BJ (cell line): ENCODE data around the gene DAB1. TPM values are rescaled to one million over a fixed set of nuclear protein-coding genes. Genes with fewer than 3 reads are reported as not detected.

Experiments used
- CTCF ChIA-PET: fragments of 350-600 bp; formaldehyde crosslinking; extraction: SDS; loops from one replicate; lab custom pipeline; 2021; ENCODE audit warnings: antibody characterized with exemption, inconsistent platforms; lab: Yijun Ruan, JAX
- POLR2A ChIA-PET: fragments of 300-600 bp; sonication (Branson Sonifier 250); formaldehyde crosslinking; extraction: SDS; loops from one replicate; lab custom pipeline; 2021; ENCODE audit warnings: antibody characterized with exemption; lab: Charles Lee
- DNase-seq: peaks from one replicate; pipeline ENCODE4 v3.0.0-alpha.2; 2011; ENCODE audit warnings: low read depth
- H3K27me3 ChIP-seq: 2 replicates; pipeline ENCODE4 v1.6.0; 2011; ENCODE audit warnings: low read length; ENCODE audit not compliant: control insufficient read depth, insufficient read depth
- H3K36me3 ChIP-seq: 2 replicates; pipeline ENCODE4 v1.5.1; 2011; ENCODE audit warnings: low read length; ENCODE audit not compliant: control insufficient read depth, insufficient read depth
- H3K4me3 ChIP-seq: 2 replicates; pipeline ENCODE4 v1.5.1; 2011; ENCODE audit warnings: low read depth, mild to moderate bottlenecking, control low read depth, low read length
- polyA plus RNA-seq: library from polyadenylated mRNA; depleted of rRNA; stranded (reverse); fragments of >200 nt; gene quantifications from 2 replicates; pipeline ENCODE4 v1.2.3, GENCODE V29; 2011
- TF ChIP-seq, protein P1 (sequence below): IDR thresholded peaks from 2 replicates; pipeline ENCODE4 v1.5.1; 2011; ENCODE audit warnings: low read depth, mild to moderate bottlenecking, control low read depth, inconsistent platforms, low read length, moderate library complexity; ENCODE audit not compliant: insufficient read depth

The DAB1 gene
- polyA plus RNA-seq, 1 experiment = 0.91 TPM

GRCh38 chr1:56965191-56965590 is 458.7 kb downstream of the DAB1 start:
- TF ChIP-seq, protein P1, sequence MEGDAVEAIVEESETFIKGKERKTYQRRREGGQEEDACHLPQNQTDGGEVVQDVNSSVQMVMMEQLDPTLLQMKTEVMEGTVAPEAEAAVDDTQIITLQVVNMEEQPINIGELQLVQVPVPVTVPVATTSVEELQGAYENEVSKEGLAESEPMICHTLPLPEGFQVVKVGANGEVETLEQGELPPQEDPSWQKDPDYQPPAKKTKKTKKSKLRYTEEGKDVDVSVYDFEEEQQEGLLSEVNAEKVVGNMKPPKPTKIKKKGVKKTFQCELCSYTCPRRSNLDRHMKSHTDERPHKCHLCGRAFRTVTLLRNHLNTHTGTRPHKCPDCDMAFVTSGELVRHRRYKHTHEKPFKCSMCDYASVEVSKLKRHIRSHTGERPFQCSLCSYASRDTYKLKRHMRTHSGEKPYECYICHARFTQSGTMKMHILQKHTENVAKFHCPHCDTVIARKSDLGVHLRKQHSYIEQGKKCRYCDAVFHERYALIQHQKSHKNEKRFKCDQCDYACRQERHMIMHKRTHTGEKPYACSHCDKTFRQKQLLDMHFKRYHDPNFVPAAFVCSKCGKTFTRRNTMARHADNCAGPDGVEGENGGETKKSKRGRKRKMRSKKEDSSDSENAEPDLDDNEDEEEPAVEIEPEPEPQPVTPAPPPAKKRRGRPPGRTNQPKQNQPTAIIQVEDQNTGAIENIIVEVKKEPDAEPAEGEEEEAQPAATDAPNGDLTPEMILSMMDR = no peak
- Histone ChIP-seq H3K36me3 (no peaks in the 10 kb centered on the region), H3K4me3 (no peak overlapping the region), H3K27me3 (no peaks in the 10 kb centered on the region)
- POLR2A ChIA-PET = no interaction called here
- CTCF ChIA-PET = interaction anchor here (1.6 kb wide), 1 partner anchor 134 kb away, joined by 6 read pairs; no protein-coding TSS in a partner anchor
- DNase-seq = no peak

- no peak for DNase-seq
- Histone ChIP-seq H3K4me3 (no peak overlapping the region), H3K27me3 (no peaks in the 10 kb centered on the region), H3K36me3 (no peaks in the 10 kb centered on the region)
- POLR2A ChIA-PET = no interaction called here
- TF ChIP-seq, protein P1 = no peak
- CTCF ChIA-PET = no interaction called here
Measured at GRCh38 chr1:56964349-56965017, 459.4 kb downstream of the DAB1 start.

GRCh38 chr1:56963667-56964066 is 460.2 kb downstream of the DAB1 start:
- Histone ChIP-seq H3K27me3 (no peaks in the 10 kb centered on the region), H3K36me3 (no peaks in the 10 kb centered on the region), H3K4me3 (no peak overlapping the region)
- no peak for DNase-seq
- TF ChIP-seq, protein P1 = no peak
- ChIA-PET POLR2A (no interaction called here), CTCF (no interaction called here)

- CTCF ChIA-PET = no interaction called here
- TF ChIP-seq, protein P1 = no peak
Measured at GRCh38 chr1:56961426-56961825, 462.4 kb downstream of the DAB1 start.

DNA sequence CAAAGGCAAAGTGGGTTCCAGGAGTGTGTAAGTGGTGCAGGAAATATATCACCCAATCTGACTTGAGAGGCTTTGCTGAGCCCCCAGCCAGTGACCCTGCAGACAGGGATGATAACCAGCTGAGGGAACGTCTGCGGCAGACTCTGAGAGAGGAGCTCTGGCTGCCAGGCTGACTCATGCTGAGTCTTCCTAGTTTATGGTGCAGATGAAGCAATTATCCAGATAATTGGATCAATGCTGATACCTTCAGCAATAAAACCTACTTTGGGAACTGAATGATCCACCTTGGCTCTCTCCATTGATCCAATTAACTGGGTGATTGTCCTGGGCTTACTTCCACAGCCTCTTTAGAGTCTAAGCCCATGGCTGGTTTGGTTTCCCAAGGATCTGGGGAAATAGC is 465.3 kb downstream of the DAB1 start:
- POLR2A ChIA-PET = no interaction called here
- CTCF ChIA-PET = interaction anchor here (2.7 kb wide), 1 partner anchor 10 kb away, joined by 11 read pairs; no protein-coding TSS in a partner anchor
- Histone ChIP-seq H3K4me3 (no peak overlapping the region), H3K27me3 (no peaks in the 10 kb centered on the region), H3K36me3 (no peaks in the 10 kb centered on the region)
- DNase-seq = no peak
- TF ChIP-seq, protein P1 = no peak

More at GRCh38 chr1:56961426-56961825, 462.4 kb downstream of the DAB1 start:
- POLR2A ChIA-PET = no interaction called here
- H3K4me3 ChIP-seq = no peak overlapping the region
- DNase-seq = no peak
- H3K27me3 ChIP-seq = no peaks in the 10 kb centered on the region
- H3K36me3 ChIP-seq = no peaks in the 10 kb centered on the region
